Smooth muscle cell (in vitro differentiated cells): ENCODE measurements around the gene CCDC93. TPM values are rescaled to one million over a fixed set of nuclear protein-coding genes. Genes with fewer than 3 reads are reported as not detected.

ENCODE experiments used
- DNase-seq: peaks from one replicate; lab custom pipeline; 2025; ENCODE audit not compliant: unreplicated experiment; lab: John Stamatoyannopoulos, UW
- H2AFZ ChIP-seq: fragments of 200-600 bp; sonication (generic); 2 replicates; pipeline ENCODE4 v1.6.0; 2016; ENCODE audit warnings: antibody characterized with exemption, low read depth, mild to moderate bottlenecking
- H3F3A ChIP-seq: fragments of 200-600 bp; sonication (generic); 2 replicates; pipeline ENCODE4 v1.6.0; 2017; ENCODE audit warnings: antibody characterized with exemption, low read depth
- H3K27ac ChIP-seq: fragments of 200-600 bp; sonication (generic); 2 replicates; pipeline ENCODE4 v1.5.1; 2016; ENCODE audit warnings: low read depth, mild to moderate bottlenecking
- H3K27me3 ChIP-seq: fragments of 200-600 bp; sonication (generic); 2 replicates; pipeline ENCODE4 v1.6.1; 2016; ENCODE audit warnings: low read depth, mild to moderate bottlenecking
- H3K36me3 ChIP-seq: fragments of 200-600 bp; sonication (generic); 2 replicates; pipeline ENCODE4 v1.5.1; 2016; ENCODE audit warnings: low read depth
- H3K4me1 ChIP-seq: fragments of 200-600 bp; sonication (generic); 2 replicates; pipeline ENCODE4 v1.5.1; 2016; ENCODE audit warnings: low read depth
- H3K4me2 ChIP-seq: fragments of 200-600 bp; sonication (generic); 2 replicates; pipeline ENCODE4 v1.6.0; 2016; ENCODE audit warnings: mild to moderate bottlenecking
- H3K4me3 ChIP-seq: fragments of 200-600 bp; sonication (generic); 2 replicates; pipeline ENCODE4 v1.5.1; 2016; ENCODE audit warnings: mild to moderate bottlenecking
- H3K79me2 ChIP-seq: fragments of 200-600 bp; sonication (generic); 2 replicates; pipeline ENCODE4 v1.6.0; 2016; ENCODE audit warnings: low read depth, mild to moderate bottlenecking
- H3K9ac ChIP-seq: fragments of 200-600 bp; sonication (generic); 2 replicates; pipeline ENCODE4 v1.6.0; 2016; ENCODE audit warnings: low read depth
- H3K9me3 ChIP-seq: fragments of 200-600 bp; sonication (generic); replicated peaks from 2 replicates; pipeline ENCODE4 v1.5.1; 2016; ENCODE audit warnings: low read depth
- H4K20me1 ChIP-seq: fragments of 200-600 bp; sonication (generic); 2 replicates; pipeline ENCODE4 v1.6.0; 2016; ENCODE audit warnings: low read depth
- WGBS: methylation state at CpG from one replicate; pipeline ENCODE4 v1.1.7; 2016; ENCODE audit warnings: low lambda C conversion rate; 5-methylcytosine and 5-hydroxymethylcytosine counted together
- polyA plus RNA-seq: library from polyadenylated mRNA; unstranded; fragments of >200 nt; fragmentation: Nextera tagmentation; extraction: Ambion mirVana; gene quantifications from 2 replicates; pipeline ENCODE4 v1.2.1, GENCODE V29; 2016
- total RNA-seq: library from RNA; depleted of rRNA; stranded (reverse); fragments of >200 nt; gene quantifications from 2 replicates; pipeline ENCODE4 v1.2.3, GENCODE V29; 2014
- TF ChIP-seq, protein P1 (sequence below): fragments of 200-600 bp; sonication (generic); IDR thresholded peaks from 2 replicates; pipeline ENCODE4 v1.5.1; 2017; ENCODE audit warnings: borderline replicate concordance, mild to moderate bottlenecking, antibody characterized with exemption; ENCODE audit not compliant: insufficient read depth, poor library complexity, severe bottlenecking

The CCDC93 gene
- total and polyA plus RNA-seq, 2 experiments from 2014 or later = 9.5 to 13.2 TPM

DNA sequence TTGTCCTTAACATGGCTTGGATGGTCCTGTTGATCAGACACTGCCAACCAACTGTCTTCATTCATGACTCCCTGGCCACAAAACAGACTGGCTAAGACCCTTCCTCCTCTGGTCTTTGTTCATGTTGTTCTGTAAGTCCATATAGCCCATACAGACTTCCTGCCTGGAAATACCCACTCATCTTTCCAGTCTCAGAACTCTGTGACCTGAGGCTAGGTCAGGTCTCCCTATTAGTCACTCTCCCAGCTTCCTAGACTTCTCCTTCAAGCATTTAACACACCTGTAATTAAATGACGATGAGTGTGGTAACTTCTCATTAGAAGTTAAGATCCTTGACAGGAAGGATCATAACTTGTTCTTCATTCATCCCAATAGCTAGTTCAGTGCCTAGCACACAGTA, 56.3 kb downstream of the CCDC93 start:
- Histone ChIP-seq H4K20me1 (no peaks in the 10 kb centered on the region), H3K27me3 (no peaks in the 10 kb centered on the region), H2AFZ (no peak overlapping the region), H3K36me3 (no peaks in the 10 kb centered on the region), H3K27ac (no peak overlapping the region), H3K79me2 (no peaks in the 10 kb centered on the region), H3K4me1 (no peaks in the 10 kb centered on the region), H3K4me3 (no peak overlapping the region), H3K9me3 (no peaks in the 10 kb centered on the region), H3K4me2 (no peak overlapping the region), H3K9ac (no peak overlapping the region), H3F3A (no peaks in the 10 kb centered on the region)
- WGBS = 84% methylated on average over 1 of the region's 1 CpG
- TF ChIP-seq, protein P1, sequence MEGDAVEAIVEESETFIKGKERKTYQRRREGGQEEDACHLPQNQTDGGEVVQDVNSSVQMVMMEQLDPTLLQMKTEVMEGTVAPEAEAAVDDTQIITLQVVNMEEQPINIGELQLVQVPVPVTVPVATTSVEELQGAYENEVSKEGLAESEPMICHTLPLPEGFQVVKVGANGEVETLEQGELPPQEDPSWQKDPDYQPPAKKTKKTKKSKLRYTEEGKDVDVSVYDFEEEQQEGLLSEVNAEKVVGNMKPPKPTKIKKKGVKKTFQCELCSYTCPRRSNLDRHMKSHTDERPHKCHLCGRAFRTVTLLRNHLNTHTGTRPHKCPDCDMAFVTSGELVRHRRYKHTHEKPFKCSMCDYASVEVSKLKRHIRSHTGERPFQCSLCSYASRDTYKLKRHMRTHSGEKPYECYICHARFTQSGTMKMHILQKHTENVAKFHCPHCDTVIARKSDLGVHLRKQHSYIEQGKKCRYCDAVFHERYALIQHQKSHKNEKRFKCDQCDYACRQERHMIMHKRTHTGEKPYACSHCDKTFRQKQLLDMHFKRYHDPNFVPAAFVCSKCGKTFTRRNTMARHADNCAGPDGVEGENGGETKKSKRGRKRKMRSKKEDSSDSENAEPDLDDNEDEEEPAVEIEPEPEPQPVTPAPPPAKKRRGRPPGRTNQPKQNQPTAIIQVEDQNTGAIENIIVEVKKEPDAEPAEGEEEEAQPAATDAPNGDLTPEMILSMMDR = no peak
- no peak for DNase-seq

DNA sequence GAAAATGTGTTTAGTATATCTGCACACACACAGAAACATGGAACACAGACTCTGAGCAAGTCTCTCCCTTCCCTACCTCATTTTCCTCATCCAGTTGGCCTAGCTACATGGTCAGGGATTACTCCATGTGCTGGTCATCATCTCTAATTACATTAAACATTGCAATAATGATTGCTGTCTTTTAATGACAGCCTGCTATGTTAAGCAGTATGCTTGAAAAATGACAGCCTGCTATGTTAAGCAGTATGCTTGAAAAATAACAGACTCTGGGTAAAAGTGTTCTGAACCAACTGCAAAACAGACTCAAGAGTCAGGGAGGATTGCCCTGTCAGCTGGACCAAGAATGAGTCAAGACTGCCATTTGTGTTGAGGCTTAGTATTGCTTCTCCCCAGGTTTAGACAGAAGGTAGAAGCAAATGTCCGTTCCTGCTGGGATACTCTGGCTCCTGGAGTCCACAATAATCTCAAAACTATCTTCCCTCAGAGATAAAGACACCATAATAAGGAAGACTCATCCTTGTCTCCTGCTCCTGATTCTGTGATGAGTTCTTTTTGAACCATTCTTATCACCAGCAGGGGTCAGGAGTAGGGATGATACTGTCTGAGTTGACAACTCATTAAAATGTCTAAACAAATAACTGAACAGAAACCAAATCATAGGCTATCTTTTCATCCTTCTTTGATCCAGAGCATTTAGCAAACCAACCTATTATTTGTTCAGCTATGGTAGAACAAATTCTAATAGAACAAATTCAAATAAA, 57.7 kb downstream of the CCDC93 start:
- H3K27ac ChIP-seq = no peak overlapping the region
- H3K79me2 ChIP-seq = no peaks in the 10 kb centered on the region
- H3K36me3 ChIP-seq = peaks cover under 1% of the 10 kb centered on the region
- H2AFZ ChIP-seq = no peak overlapping the region
- H3K9me3 ChIP-seq = no peaks in the 10 kb centered on the region
- H3K4me3 ChIP-seq = no peak overlapping the region
- 60% methylated on average over 1 of the region's 1 CpG for WGBS
- no peak for DNase-seq
- no peak overlapping the region for H3K4me2 ChIP-seq
- H3K9ac ChIP-seq = no peak overlapping the region
- H3K4me1 ChIP-seq = no peaks in the 10 kb centered on the region
- TF ChIP-seq, protein P1 = no peak
- no peaks in the 10 kb centered on the region for H3F3A ChIP-seq
- no peaks in the 10 kb centered on the region for H4K20me1 ChIP-seq
- no peaks in the 10 kb centered on the region for H3K27me3 ChIP-seq

DNA sequence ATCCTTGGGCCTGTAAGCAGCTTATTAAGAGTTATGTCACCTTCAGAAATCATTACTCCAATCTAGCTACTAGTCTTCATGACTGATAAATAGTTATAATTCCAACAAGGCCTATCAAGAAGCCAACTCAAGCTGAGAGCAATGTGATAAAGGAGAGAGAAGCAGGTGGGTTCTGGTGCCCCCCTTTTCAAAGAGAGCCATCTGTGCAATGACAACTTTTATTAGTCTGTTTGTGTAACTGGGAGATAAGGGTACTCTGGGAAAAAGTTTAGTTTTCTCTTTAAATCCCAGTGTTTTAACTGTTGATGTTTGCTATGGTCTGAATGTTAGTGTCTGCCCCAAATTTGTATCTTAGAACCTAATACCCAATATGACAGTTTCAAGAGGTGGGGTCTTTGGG, 60.6 kb downstream of the CCDC93 start:
- Histone ChIP-seq H3K36me3 (peaks cover 8% of the 10 kb centered on the region), H3K4me3 (no peak overlapping the region), H2AFZ (no peak overlapping the region), H3K27ac (no peak overlapping the region), H3K27me3 (no peaks in the 10 kb centered on the region), H4K20me1 (no peaks in the 10 kb centered on the region), H3F3A (no peaks in the 10 kb centered on the region), H3K4me1 (no peaks in the 10 kb centered on the region), H3K4me2 (no peak overlapping the region), H3K9me3 (no peaks in the 10 kb centered on the region), H3K9ac (no peak overlapping the region), H3K79me2 (no peaks in the 10 kb centered on the region)
- no peak for DNase-seq
- TF ChIP-seq, protein P1 = no peak

DNA sequence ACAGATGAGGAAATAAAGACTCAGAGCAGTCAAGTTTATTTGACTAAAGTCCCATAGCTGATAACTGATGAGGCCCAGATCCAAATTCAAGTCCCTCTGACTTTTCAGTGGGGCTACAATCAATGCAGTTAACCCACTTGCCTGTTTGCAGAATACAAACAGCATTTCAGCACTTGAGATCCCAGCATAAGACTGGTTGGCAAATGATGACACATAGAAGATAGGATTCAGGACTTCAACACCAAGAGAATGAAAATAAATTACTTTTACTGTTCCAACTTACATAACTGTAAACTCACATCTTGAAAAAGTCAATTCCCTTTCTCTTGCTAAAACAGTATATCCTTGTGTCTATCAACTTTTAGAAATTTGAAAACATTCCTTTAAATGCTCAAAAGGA, 61.2 kb downstream of the CCDC93 start:
- no peaks in the 10 kb centered on the region for H4K20me1 ChIP-seq
- H3K9me3 ChIP-seq = no peaks in the 10 kb centered on the region
- H3K27ac ChIP-seq = no peak overlapping the region
- H3K36me3 ChIP-seq = peaks cover 8% of the 10 kb centered on the region
- H3K9ac ChIP-seq = no peak overlapping the region
- no peaks in the 10 kb centered on the region for H3K4me1 ChIP-seq
- no peak overlapping the region for H2AFZ ChIP-seq
- DNase-seq = no peak
- TF ChIP-seq, protein P1 = no peak
- no peaks in the 10 kb centered on the region for H3F3A ChIP-seq
- no peaks in the 10 kb centered on the region for H3K27me3 ChIP-seq
- no peaks in the 10 kb centered on the region for H3K79me2 ChIP-seq
- H3K4me2 ChIP-seq = no peak overlapping the region
- H3K4me3 ChIP-seq = no peak overlapping the region
